Measurements from ENCODE around the gene MYL7.

GRCh38 chr7:44155191-44156185 is 14.4 kb upstream of the MYL7 start:
- TF ChIP-seq CTCF (IDR thresholded peaks at IDR 0.05; ENCODE audit: low read depth, low read length, poor library complexity, severe bottlenecking) (no peak), EZH2phosphoT487 (IDR thresholded peaks at IDR 0.05; ENCODE audit: borderline replicate concordance, low read length) (no peak)

Measured in DOHH2 (cell line).